22Rv1 (cell line): ENCODE data around the gene GFRAL.
A peak's percentile ranks its signal among the peaks of the same experiment; 100 is the strongest.
"Not testable (repeated sequence)": the region's sequence is repeated elsewhere in the genome, so short reads cannot be mapped to it uniquely, and the experiment has no call there.

Experiments used
- H3K27ac ChIP-seq: fragments of 450-650 bp; 2 replicates; pipeline ENCODE4 v1.5.1; 2017
- ZFX ChIP-seq: fragments of 450-650 bp; IDR thresholded peaks from 2 replicates; pipeline ENCODE4 v1.6.1; 2017; ENCODE audit warnings: antibody characterized with exemption, borderline replicate concordance
- TF ChIP-seq, protein P1 (sequence below): fragments of 450-650 bp; IDR thresholded peaks from 2 replicates; pipeline ENCODE4 v1.5.1; 2017; ENCODE audit warnings: mild to moderate bottlenecking

GFRAL gene

DNA sequence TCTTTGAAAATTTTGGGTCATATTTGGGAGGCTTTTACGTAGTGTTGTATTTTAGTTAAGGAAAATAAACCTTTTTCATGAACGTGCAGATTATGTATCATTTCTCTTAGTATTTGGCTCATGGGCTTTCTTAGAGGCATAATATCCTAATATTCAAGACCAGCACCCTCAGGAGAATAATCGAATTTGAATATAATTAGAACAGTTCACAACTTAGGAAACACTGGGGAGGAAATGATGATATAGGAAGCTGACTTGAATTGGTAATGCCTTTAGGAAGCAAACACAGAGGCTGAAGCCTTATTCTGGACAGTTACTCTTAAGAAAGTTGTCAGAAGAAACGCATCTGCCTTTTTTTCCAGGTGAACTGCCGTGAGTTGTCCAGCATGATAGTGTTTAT is at the start of gene GFRAL:
Gene GFRAL (plus strand): TSS at position 301 of the 400 bp plus-strand sequence. CDS start 86 bp downstream, at position 387.
- no peak for TF ChIP-seq ZFX
- TF ChIP-seq, protein P1, sequence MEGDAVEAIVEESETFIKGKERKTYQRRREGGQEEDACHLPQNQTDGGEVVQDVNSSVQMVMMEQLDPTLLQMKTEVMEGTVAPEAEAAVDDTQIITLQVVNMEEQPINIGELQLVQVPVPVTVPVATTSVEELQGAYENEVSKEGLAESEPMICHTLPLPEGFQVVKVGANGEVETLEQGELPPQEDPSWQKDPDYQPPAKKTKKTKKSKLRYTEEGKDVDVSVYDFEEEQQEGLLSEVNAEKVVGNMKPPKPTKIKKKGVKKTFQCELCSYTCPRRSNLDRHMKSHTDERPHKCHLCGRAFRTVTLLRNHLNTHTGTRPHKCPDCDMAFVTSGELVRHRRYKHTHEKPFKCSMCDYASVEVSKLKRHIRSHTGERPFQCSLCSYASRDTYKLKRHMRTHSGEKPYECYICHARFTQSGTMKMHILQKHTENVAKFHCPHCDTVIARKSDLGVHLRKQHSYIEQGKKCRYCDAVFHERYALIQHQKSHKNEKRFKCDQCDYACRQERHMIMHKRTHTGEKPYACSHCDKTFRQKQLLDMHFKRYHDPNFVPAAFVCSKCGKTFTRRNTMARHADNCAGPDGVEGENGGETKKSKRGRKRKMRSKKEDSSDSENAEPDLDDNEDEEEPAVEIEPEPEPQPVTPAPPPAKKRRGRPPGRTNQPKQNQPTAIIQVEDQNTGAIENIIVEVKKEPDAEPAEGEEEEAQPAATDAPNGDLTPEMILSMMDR, result no peak
- H3K27ac ChIP-seq, result no peak within 1 kb of the TSS

DNA sequence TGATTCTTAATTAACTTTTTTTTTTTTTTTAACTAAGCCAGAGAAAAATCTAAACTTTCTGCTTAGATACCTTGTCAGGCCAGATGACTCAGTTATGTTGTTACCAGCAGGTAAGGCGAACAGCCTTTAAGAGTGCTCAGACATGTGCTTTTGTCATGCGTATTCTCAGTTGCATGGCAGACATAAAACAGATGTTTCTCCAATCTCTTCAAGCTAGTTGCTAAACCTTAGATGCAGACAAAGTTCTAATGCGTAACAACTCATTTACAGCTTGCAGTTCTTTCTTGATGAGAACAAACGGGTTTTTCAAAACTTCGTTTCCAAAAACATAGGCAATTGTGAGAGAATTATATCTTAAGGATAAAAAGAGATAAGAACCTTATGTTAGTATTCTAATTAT is 49.6 kb upstream of the GFRAL start:
- H3K27ac ChIP-seq, result no peak overlapping the region

DNA sequence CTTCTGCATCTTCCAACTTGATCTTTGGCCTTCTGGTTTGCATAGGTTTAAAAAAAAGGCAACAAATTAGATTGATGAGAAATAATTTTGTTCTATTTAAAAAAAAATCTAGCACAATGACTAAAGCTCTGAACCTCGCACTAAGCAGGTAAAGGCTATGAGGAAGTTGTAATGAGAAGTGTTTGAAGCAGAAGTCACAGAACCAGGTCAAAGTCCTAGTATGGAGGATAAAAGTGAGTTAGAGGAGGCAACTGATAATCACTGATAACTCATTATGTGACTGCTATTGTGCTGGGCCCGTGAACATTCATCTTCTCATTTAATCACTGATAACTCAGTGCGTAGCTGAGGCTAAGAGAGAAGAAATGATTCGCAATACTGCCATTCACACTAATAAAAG is 46.1 kb upstream of the GFRAL start:
- TF ChIP-seq ZFX, result no peak
- TF ChIP-seq, protein P1, result no peak
- no peak overlapping the region for H3K27ac ChIP-seq

More for the DNA sequence above, 49.6 kb upstream of the GFRAL start:
- TF ChIP-seq, protein P1, result no peak
- TF ChIP-seq ZFX, result no peak

DNA sequence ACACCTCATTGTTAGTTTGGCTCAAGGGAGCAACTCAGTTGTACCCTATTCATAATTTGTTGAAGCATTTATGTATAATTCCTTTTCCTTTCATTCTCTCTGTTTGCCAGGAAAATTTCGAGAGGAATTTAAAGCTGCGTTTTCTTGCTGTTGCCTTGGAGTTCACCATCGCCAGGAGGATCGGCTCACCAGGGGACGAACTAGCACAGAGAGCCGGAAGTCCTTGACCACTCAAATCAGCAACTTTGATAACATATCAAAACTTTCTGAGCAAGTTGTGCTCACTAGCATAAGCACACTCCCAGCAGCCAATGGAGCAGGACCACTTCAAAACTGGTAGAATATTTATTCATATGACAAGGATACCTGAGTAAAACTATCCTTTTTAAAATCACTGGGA is 45.2 kb upstream of the GFRAL start:
- H3K27ac ChIP-seq, result no peak overlapping the region
- TF ChIP-seq ZFX, result no peak
- TF ChIP-seq, protein P1, result no peak

- TF ChIP-seq, protein P1, result no peak
- no peak for TF ChIP-seq ZFX
- H3K27ac ChIP-seq, result no peak overlapping the region
Measured at GRCh38 chr6:55286824-55287223, 40.4 kb upstream of the GFRAL start.

DNA sequence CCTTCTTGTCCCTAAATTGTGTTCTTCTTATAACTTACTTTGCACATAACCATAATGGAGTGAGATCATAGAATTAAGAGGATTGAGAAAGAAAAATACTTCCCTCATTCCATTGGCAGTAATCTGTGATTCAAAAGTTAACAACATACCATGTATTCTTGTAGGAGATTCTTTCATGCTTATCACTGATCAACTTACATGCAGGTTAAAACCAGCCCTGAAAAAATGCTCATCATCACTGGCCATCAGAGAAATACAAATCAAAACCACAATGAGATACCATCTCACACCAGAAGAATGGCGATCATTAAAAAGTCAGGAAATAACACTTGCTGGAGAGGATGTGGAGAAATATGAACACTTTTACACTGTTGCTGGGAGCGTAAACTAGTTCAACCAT is 36.5 kb upstream of the GFRAL start:
- H3K27ac ChIP-seq, result no peak overlapping the region
- TF ChIP-seq, protein P1, result no peak
- TF ChIP-seq ZFX, result no peak

GRCh38 chr6:55293116-55293515 is 34.2 kb upstream of the GFRAL start:
- TF ChIP-seq, protein P1, result peak; percentile 63
- TF ChIP-seq ZFX, result no peak
- H3K27ac ChIP-seq, result no peak overlapping the region

DNA sequence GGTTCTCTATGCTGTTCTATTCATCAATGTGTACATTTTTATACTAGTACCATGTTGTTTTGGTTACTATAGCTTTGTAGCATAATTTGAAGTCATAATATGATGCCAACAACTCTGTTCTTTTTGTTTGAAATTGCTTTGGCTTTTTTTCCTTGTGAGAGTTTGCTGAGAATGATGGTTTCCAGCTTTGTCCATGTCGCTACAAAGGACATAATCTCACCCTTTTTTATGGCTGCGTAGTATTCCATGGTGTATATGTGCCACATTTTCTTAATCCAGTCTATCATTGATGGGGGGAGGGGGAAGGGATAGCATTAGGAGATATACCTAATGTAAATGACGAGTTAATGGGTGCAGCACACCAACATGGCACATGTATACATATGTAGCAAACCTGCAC is 30.1 kb upstream of the GFRAL start:
- not testable (repeated sequence) for H3K27ac ChIP-seq
